Cardiac fibroblast (primary cell): ENCODE results near the gene ACTBL2.

Source experiments
- DNase-seq, 2 donors: peaks; one replicate each; pipeline versions ENCODE4 v3.0.0 to v3.0.0-alpha.2; 2010; ENCODE audit warnings: low read depth in 2 of 2
- H3K4me3 ChIP-seq, 2 donors: replicated peaks in 1 of 2; 1 replicate in 1 of 2; 2 replicates in 1 of 2; pipeline ENCODE4 v1.5.1; 2011; ENCODE audit warnings: low read depth in 2 of 2, low read length in 2 of 2, mild to moderate bottlenecking in 2 of 2, moderate library complexity in 1 of 2
- TF ChIP-seq, protein P1 (sequence below): IDR thresholded peaks from one replicate; pipeline ENCODE4 v1.5.1; 2011; ENCODE audit warnings: low read depth, mild to moderate bottlenecking, low read length, inconsistent platforms

Gene ACTBL2

DNA sequence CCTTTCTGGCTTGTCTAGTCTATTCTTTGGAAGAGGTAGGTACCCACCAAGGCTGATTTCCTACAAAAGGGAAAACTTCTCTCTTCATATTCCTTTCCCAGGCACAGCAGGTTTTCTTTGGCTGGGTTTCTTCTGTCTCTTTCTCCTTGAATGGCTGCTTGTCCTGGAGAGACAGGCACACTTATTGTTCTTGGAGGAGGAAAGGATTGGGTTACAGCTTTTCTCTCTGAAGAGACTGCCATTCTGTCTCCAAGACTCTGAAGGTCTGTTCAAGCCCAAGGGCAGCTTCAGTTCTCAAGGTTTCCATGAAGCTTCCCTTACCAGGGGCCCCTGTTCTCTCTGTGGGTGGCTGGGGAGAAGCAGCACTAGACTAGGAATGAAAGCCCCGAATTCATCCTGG, 33.9 kb downstream of the ACTBL2 start:
- TF ChIP-seq, protein P1, sequence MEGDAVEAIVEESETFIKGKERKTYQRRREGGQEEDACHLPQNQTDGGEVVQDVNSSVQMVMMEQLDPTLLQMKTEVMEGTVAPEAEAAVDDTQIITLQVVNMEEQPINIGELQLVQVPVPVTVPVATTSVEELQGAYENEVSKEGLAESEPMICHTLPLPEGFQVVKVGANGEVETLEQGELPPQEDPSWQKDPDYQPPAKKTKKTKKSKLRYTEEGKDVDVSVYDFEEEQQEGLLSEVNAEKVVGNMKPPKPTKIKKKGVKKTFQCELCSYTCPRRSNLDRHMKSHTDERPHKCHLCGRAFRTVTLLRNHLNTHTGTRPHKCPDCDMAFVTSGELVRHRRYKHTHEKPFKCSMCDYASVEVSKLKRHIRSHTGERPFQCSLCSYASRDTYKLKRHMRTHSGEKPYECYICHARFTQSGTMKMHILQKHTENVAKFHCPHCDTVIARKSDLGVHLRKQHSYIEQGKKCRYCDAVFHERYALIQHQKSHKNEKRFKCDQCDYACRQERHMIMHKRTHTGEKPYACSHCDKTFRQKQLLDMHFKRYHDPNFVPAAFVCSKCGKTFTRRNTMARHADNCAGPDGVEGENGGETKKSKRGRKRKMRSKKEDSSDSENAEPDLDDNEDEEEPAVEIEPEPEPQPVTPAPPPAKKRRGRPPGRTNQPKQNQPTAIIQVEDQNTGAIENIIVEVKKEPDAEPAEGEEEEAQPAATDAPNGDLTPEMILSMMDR: no peak
- no peak overlapping the region for H3K4me3 ChIP-seq
- DNase-seq: no peak

DNA sequence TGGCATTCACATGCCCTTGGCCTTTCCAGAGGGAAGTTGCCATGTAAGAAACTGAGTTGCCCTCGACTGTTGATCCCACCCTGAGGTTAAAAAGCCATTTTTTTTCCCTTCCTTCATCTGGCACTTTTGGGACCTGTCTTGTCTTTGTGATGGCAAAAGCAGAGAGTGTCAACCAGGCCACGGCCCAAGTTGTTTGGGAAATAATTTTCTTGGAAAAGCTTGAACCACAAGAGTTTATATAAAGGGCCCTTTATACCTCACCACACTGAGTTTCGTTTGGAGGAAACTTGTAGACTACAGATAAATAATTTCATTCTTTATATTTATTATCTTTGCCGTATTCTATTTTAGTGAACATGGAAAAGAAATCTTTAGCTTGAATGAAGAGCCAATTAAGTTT, 34.3 kb downstream of the ACTBL2 start:
- TF ChIP-seq, protein P1: no peak

DNA sequence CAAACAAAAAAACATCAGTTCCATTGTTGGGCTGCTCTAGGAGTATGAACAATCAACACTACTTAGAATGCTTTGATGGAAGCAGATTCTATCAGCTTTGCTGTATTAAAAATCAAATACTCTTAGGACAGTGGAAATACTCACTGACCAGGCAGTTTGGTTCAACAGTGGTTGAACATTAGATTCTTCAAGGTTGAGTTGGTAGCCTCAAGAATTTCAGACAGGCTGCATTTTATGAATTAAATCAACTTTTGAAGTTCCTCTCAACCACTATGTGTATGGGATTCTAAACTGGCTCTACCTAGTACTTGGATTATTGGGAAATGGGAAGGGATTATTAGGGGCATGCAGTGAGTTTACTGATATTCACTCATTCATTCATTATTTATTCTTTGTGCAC, 35.0 kb downstream of the ACTBL2 start:
- peak in 1 of 2 donors; percentile 51 for DNase-seq
- no peak overlapping the region for H3K4me3 ChIP-seq
- TF ChIP-seq, protein P1: no peak

More for the DNA sequence above, 34.3 kb downstream of the ACTBL2 start:
- no peak overlapping the region for H3K4me3 ChIP-seq
- no peak for DNase-seq

DNA sequence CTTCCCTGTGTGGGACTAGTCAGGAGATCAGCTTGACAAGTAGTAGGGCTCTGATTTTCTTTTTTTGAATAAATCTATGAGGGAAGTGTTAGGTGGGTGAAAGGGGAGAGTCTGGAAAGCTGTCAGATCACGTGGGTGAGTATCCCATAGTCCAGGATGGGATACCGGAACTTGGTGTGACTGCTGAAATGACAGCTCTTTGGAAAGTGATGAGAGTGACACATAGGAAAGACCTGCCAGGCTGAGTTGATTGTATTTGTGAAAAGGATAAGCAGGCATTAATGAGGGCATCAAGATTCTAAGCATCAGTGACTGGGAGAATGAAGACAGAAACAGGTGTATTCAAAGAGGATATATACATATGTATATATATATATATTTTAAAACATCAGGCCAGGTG, 35.6 kb downstream of the ACTBL2 start:
- no peak for DNase-seq
- TF ChIP-seq, protein P1: no peak
- H3K4me3 ChIP-seq: no peak overlapping the region

DNA sequence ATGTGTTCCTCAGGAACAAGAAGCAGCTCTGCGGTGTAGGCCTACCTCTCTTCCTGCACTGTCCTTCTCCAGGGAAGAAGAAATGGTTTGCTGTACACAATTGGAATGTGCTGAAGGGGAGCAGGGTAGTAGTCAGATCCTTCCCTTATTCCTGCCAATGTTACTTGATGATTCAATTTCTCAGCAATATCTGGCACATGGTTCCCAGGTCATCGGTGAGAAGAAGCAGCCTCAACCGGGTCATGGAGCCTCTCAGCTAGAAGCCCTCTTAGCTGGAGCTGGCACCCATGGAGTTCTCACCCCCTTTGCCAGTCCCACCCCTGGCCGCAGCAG, 36.9 kb downstream of the ACTBL2 start:
- H3K4me3 ChIP-seq: no peak overlapping the region
- peak; percentile 21 to 57 for DNase-seq
- TF ChIP-seq, protein P1: no peak

DNA sequence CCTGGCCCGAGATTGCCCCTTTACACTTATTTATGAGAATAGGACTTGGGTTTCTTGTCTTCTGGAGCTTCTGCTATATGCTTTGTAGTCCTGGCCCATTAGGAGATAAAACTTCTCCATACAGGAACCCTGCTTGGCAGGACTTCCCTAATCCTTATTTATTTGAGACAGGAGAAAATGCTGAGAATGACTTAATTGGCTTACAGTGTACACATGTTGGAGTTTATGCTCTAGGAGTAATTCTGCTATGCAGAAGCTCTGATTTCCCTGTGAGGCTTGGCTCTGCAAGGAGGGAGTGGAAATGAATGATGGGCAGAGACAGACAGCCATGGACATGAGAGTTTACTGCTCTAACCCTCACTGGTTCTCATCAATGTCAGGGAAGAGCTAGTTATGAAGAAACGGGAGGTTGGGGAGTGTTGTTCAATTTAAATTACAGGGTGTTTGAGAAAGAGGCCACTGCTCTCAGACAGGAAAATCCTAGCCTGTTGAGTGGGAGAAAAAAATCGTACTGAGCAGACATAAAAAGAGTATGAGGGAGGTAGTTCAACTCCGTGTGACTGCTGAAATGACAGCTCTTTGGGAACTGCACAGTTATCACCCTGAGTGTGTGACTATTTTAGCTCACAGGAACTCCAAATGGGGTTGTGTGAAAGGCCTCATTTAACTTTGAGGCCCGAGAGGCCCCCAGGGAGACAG, 37.5 kb downstream of the ACTBL2 start:
- TF ChIP-seq, protein P1: no peak
- peak in 1 of 2 donors; percentile 31 for DNase-seq

DNA sequence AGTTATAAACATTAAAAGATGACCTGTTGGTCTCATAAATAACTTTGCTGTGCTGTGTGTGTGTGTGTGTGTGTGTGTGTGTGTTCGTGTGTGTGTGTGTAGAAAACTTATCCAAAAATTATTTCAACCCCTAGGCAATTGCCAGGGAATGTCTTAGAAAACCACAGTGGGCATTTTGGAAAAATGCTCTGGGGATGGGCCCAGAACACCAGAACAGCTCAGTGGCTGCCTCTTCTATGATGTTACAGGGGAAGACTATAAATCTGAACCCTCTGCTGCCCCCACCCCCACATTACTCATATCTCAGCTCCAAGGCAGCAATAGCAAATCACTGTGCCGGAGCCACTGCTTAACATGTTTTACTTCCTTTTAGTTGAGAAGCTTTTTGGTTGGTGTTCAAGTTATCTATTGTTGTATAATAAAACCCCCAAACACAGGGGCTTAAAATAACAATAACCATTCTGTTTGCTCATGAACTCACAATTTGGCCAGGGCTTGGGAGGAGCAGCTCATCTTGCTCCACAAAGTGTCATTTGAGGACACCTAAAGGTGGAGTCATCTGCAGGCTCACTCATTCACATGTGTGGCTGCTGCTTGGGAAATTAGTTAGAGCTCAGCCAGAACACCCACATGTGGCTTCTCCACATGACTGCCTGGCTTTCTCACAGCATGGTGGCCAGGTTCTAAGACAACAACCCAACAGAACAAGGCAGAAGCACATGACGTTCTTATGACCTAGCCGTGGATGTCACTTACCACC, 40.4 kb downstream of the ACTBL2 start:
- DNase-seq: peak; percentile 97 to 98
- TF ChIP-seq, protein P1: no peak
- no peak overlapping the region for H3K4me3 ChIP-seq

More for the DNA sequence above, 37.5 kb downstream of the ACTBL2 start:
- H3K4me3 ChIP-seq: no peak overlapping the region
